WERI-Rb-1 (cell line): ENCODE data around the gene U2AF2.
A peak's percentile ranks its signal among the peaks of the same experiment; 100 is the strongest.

Source experiments
- DNase-seq: peaks from one replicate; pipeline ENCODE4 v3.0.0-alpha.2; 2020
- H3K27ac ChIP-seq: fragments of 250-450 bp; sonication (Bioruptor Pico); 2 replicates; pipeline ENCODE4 v1.5.1; 2020; ENCODE audit warnings: mild to moderate bottlenecking, moderate library complexity
- H3K27me3 ChIP-seq: fragments of 250-450 bp; sonication (Bioruptor Pico); 2 replicates; pipeline ENCODE4 v1.5.1; 2021; ENCODE audit warnings: mild to moderate bottlenecking, low read depth, moderate library complexity; ENCODE audit not compliant: insufficient read depth, severe bottlenecking
- H3K36me3 ChIP-seq: fragments of 250-450 bp; sonication (Bioruptor Pico); 2 replicates; pipeline ENCODE4 v1.5.1; 2020; ENCODE audit warnings: mild to moderate bottlenecking, moderate library complexity
- H3K4me3 ChIP-seq: 2 replicates; pipeline ENCODE4 v1.5.1; 2011; ENCODE audit warnings: low read depth, mild to moderate bottlenecking, control low read depth, low read length
- H3K9me3 ChIP-seq: fragments of 250-450 bp; sonication (Bioruptor Pico); 2 replicates; pipeline ENCODE4 v1.5.1; 2021; ENCODE audit warnings: mild to moderate bottlenecking, moderate library complexity; ENCODE audit not compliant: severe bottlenecking
- TF ChIP-seq, protein P1 (sequence below): IDR thresholded peaks from 2 replicates; pipeline ENCODE4 v1.5.1; 2011; ENCODE audit warnings: low read depth, mild to moderate bottlenecking, control low read depth, inconsistent platforms, low read length

U2AF2 gene

DNA sequence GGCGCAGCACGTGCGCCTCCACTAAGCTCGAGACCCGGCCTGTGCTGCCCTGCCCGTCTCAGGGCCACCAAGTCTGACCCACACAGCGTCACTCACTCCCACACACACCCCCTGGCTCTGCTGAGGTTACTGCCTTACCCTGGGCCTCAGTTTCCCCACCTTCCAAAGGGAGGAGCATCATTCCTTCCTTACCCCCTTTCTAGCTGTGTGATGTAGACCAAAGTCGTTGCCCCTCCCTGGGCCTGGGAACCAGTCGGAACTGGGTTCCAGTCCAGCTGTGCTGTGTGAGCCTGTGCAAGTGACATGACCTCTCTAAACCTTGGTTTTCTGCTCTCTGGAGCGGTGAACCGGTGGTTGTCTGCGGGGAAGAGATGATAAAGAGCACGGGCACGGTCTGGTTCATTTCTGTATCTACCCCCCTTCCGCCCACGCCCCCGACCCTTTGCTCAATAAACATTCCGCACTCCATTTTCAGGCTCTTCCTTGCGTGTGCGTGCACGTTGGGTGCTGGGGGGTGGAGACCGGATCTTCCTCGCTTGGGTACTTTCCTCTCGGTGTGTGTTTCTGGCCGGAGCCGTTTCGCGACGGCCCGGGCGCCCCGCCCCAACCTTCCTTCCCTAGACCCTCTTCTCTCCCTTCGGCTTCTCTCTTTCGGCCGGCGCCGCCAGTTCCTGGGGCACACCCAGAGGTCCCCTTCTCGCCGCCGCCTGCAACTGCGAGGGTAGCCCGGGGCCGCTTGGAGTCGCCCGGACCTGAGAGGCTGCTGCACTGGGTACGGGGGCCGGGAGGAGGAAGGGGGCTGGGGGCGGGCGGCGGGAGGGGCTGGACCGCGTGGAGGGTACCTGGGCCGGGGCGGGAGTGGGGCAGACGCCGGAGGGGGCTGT, 11.6 kb upstream of the U2AF2 start, which contains the start of gene ZNF581:
TSS of gene ZNF581 (plus strand) at position 647 of the 884 bp plus-strand sequence. CDS start 923 bp downstream, outside the sequence.
- peak within 1 kb of the TSS; percentile 71 for H3K27ac ChIP-seq
- H3K4me3 ChIP-seq, result peak within 1 kb of the TSS; percentile 86
- no peaks in the 10 kb centered on the region for H3K9me3 ChIP-seq
- peak; percentile 69 for DNase-seq
- TF ChIP-seq, protein P1, sequence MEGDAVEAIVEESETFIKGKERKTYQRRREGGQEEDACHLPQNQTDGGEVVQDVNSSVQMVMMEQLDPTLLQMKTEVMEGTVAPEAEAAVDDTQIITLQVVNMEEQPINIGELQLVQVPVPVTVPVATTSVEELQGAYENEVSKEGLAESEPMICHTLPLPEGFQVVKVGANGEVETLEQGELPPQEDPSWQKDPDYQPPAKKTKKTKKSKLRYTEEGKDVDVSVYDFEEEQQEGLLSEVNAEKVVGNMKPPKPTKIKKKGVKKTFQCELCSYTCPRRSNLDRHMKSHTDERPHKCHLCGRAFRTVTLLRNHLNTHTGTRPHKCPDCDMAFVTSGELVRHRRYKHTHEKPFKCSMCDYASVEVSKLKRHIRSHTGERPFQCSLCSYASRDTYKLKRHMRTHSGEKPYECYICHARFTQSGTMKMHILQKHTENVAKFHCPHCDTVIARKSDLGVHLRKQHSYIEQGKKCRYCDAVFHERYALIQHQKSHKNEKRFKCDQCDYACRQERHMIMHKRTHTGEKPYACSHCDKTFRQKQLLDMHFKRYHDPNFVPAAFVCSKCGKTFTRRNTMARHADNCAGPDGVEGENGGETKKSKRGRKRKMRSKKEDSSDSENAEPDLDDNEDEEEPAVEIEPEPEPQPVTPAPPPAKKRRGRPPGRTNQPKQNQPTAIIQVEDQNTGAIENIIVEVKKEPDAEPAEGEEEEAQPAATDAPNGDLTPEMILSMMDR, result no peak
- H3K36me3 ChIP-seq, result peaks cover 21% of the 10 kb centered on the region
- no peaks in the 10 kb centered on the region for H3K27me3 ChIP-seq

DNA sequence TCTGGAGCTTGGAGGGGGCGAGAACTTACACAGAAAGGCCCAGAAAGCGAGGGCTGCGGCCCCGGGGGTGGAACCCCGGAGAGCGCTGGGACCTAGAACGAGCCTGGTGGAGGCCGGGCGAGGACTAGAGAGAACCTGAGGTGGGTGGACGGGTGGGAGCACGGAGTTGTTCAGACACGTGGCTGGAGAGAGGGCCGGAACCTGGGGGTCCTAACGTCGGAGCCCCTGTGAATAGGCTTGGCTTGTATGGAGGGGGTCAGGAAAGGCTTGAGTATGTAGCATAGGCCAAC, 11.0 kb upstream of the U2AF2 start:
- Histone ChIP-seq H3K27me3 (no peaks in the 10 kb centered on the region), H3K4me3 (peak overlapping the region; percentile 86), H3K27ac (peak overlapping the region; percentile 71), H3K9me3 (no peaks in the 10 kb centered on the region), H3K36me3 (peaks cover 17% of the 10 kb centered on the region)
- TF ChIP-seq, protein P1, result no peak
- DNase-seq, result no peak

DNA sequence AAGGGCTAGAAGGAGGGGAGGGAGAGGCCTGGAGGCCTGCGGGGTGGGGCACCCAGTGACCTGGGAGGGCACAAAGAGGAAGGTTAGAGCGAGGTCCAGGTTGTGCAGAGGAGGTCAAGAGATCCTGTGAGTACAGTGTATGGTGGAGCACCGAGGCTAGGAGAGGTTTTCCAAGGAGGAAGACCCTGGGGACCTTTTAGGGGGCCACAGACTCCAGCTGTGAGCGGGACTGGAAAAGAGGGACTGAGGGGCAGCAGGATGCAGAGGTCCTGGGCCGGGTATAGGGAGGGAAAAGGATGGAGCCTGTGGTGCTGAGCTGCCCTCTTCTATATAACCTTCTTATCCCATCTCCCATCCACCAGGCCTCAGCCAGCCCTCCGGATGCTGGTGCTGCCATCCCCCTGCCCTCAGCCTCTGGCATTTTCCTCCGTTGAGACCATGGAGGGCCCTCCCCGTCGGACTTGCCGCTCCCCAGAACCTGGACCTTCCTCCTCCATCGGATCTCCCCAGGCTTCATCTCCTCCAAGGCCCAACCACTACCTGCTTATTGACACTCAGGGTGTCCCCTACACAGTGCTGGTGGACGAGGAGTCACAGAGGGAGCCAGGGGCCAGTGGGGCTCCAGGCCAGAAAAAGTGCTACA, 10.5 kb upstream of the U2AF2 start:
- Histone ChIP-seq H3K4me3 (peak overlapping the region; percentile 86), H3K27ac (peak overlapping the region; percentile 71), H3K27me3 (no peaks in the 10 kb centered on the region), H3K9me3 (no peaks in the 10 kb centered on the region), H3K36me3 (peaks cover 18% of the 10 kb centered on the region)
- TF ChIP-seq, protein P1, result no peak
- no peak for DNase-seq

DNA sequence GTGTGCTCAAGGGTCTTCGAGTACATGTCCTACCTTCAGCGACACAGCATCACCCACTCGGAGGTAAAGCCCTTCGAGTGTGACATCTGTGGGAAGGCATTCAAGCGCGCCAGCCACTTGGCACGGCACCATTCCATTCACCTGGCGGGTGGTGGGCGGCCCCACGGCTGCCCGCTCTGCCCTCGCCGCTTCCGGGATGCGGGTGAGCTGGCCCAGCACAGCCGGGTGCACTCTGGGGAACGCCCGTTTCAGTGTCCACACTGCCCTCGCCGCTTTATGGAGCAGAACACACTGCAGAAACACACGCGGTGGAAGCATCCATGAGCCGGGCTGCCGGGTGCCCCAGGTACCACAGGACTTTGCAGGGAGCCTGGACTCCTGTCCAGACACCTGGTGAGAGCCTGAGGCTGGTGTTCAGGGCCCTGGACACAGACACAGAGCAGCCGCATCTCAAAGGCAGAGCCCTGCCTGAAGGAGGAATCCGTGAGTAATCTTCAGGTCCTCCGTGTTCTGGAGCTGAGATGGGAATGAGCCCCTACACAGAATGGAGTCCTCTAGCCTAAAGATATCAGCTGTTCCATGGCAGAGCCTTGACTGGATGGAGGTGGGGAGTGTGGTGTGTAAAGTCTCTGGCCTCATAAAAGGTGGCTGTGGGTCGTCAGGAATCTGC, 9.9 kb upstream of the U2AF2 start:
- H3K27ac ChIP-seq, result no peak overlapping the region
- H3K36me3 ChIP-seq, result peaks cover 21% of the 10 kb centered on the region
- H3K4me3 ChIP-seq, result no peak overlapping the region
- H3K9me3 ChIP-seq, result no peaks in the 10 kb centered on the region
- no peaks in the 10 kb centered on the region for H3K27me3 ChIP-seq
- TF ChIP-seq, protein P1, result no peak
- DNase-seq, result no peak

DNA sequence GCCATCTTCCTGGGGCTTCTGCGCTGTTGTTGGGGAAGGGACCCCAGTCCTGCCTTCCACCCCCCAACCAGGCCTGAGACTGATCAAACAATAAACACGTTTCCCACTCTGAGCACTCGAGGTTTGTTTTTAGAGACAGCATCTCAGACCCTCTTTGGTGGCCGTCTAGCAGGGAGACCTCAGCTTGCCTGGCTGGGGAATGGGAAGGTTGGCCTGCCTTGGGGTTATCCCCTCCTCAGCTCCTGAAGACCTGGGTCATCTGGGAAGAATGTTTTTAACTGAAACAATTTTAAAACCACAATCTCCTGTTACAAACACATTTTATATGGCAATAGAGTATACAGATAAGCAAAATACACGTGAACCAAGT, 9.3 kb upstream of the U2AF2 start:
- no peak overlapping the region for H3K4me3 ChIP-seq
- H3K9me3 ChIP-seq, result no peaks in the 10 kb centered on the region
- H3K27ac ChIP-seq, result no peak overlapping the region
- no peak for DNase-seq
- peaks cover 21% of the 10 kb centered on the region for H3K36me3 ChIP-seq
- no peaks in the 10 kb centered on the region for H3K27me3 ChIP-seq
- TF ChIP-seq, protein P1, result no peak
